ENCODE measurements around the gene FAT1.

- no peak for TF ChIP-seq ZNF621 (tag by site-specific recombination; IDR thresholded peaks at IDR 0.05)
- TF ChIP-seq ZNF624 (tag by site-specific recombination; IDR thresholded peaks at IDR 0.05): no peak
- no peak for TF ChIP-seq ZXDB (tag by site-specific recombination; IDR thresholded peaks at IDR 0.05)
- no peak for TF ChIP-seq ZBTB1 (tag by site-specific recombination; IDR thresholded peaks at IDR 0.05)
- TF ChIP-seq PBX3 (CRISPR knock-in tag; IDR thresholded peaks at IDR 0.05): no peak
- TF ChIP-seq CTCF (tag by site-specific recombination; IDR thresholded peaks at IDR 0.05): no peak
- TF ChIP-seq TSHZ1 (tag by site-specific recombination; IDR thresholded peaks at IDR 0.05; ENCODE audit: borderline replicate concordance): no peak
- no peak for TF ChIP-seq TCF7L2 (IDR thresholded peaks at IDR 0.05; ENCODE audit: borderline replicate concordance, low read depth, low read length)
- TF ChIP-seq PRDM4 (tag by site-specific recombination; IDR thresholded peaks at IDR 0.05): no peak
These were observed 79.4 kb downstream of the FAT1 start for GRCh38 chr4:186644311-186644638.
